Neuron (in vitro differentiated cells): ENCODE measurements around the gene HSPH1.
"Not testable (repeated sequence)": the region's sequence is repeated elsewhere in the genome, so short reads cannot be mapped to it uniquely, and the experiment has no call there.

Experiments used
- H2AFZ ChIP-seq: one replicate; pipeline ENCODE4 v1.6.1; 2013; ENCODE audit warnings: low read depth, mild to moderate bottlenecking, inconsistent platforms, low read length, moderate library complexity
- H3K27me3 ChIP-seq: one replicate; pipeline ENCODE4 v1.6.1; 2013; ENCODE audit warnings: low read length; ENCODE audit not compliant: insufficient read depth
- H3K36me3 ChIP-seq: one replicate; pipeline ENCODE4 v1.6.1; 2013; ENCODE audit warnings: low read length; ENCODE audit not compliant: insufficient read depth
- H3K4me1 ChIP-seq: one replicate; pipeline ENCODE4 v1.6.1; 2013; ENCODE audit warnings: low read length; ENCODE audit not compliant: insufficient read depth
- H3K4me3 ChIP-seq: 2 replicates; pipeline ENCODE4 v1.5.1; 2013; ENCODE audit warnings: mild to moderate bottlenecking, low read length, moderate library complexity
- H3K9me3 ChIP-seq: one replicate; pipeline ENCODE4 v1.6.1; 2013; ENCODE audit warnings: low read length

HSPH1 gene

DNA sequence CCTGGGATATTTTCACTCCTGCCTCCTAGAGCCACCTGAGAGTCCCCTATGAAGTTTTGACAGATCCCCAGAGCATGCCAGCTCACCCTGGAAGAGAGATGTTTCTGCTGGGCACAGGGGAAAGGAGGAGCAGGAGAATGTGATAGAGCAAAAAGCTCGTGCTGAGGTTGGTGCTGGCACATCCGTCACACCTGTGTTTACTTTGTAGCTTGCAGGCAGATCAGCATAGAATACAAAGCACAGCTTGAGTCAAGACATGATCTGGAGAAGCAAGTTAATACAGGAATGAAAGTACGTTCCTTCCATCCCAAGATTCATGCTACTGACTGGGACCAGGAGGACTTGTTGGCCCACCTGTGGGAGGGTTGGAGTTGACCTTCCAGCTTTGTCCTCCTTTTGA, 46.1 kb downstream of the HSPH1 start:
- Histone ChIP-seq H3K27me3 (peaks cover 7% of the 10 kb centered on the region), H3K4me3 (no peak overlapping the region), H3K9me3 (no peaks in the 10 kb centered on the region), H2AFZ (no peak overlapping the region), H3K36me3 (no peaks in the 10 kb centered on the region), H3K4me1 (peaks cover 4% of the 10 kb centered on the region)

DNA sequence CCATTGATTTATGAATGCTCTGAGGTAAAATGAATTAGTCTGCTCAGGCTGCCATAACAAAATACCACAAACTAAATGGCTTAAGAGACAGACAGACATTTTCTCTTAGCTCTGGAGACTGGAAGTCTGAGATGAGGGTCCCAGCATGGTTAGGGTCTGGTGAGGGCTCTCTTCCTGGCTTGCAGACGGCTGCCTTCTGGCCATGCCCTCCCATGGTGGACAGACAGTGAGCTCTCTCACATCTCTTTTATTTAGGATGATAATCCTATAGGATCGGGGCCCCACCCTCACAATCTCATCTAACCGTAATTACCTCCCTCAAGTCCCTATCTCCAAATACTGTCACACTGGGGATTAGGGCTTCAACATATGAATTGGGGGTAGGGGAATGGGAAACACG, 47.1 kb downstream of the HSPH1 start:
- Histone ChIP-seq H3K4me1 (no peaks in the 10 kb centered on the region), H3K9me3 (no peaks in the 10 kb centered on the region), H3K27me3 (peaks cover 7% of the 10 kb centered on the region), H3K36me3 (no peaks in the 10 kb centered on the region), H3K4me3 (no peak overlapping the region), H2AFZ (no peak overlapping the region)

DNA sequence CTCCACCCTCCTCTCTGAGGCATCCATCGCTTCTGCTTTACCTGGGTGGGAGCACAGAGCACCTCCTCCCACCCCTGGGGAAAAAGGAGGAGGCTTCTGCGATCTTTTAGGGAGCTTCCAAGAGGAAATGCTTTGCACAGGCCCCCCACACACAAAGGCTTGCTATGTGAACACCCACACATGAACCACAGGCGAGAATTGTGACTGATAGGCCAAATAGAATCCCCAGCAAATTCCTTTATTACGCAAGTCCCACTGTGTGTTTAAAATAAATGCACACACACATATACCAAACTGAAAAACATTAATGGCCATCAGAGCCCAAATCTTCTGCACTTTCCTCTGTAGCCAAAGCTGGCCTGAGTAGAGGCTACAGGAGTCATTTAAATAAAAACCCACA, 50.6 kb downstream of the HSPH1 start:
- Histone ChIP-seq H3K4me1 (no peaks in the 10 kb centered on the region), H3K9me3 (no peaks in the 10 kb centered on the region), H3K4me3 (no peak overlapping the region), H3K36me3 (no peaks in the 10 kb centered on the region), H3K27me3 (peaks cover 5% of the 10 kb centered on the region), H2AFZ (no peak overlapping the region)

DNA sequence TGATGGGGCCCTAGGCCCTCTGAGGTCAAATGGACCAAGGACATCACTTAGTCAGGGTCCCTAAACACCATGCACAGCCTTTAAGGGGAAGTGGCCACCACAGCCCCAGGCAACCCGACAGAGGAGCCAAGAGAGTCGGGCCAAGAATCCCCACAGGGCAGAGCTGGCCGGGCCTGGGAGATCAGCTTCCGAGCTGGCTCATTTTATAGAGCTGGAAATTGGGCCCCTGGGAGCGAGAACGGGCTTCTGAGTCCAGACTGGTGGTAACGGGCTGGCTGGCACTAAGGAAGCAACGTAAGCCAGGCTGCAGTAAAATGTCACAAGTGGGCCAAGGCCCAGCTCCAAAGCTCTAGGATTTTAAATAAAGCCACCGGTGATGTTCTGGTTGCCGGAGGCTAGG, 51.1 kb downstream of the HSPH1 start:
- H2AFZ ChIP-seq: no peak overlapping the region
- H3K9me3 ChIP-seq: no peaks in the 10 kb centered on the region
- H3K36me3 ChIP-seq: no peaks in the 10 kb centered on the region
- H3K4me3 ChIP-seq: no peak overlapping the region
- no peaks in the 10 kb centered on the region for H3K4me1 ChIP-seq
- H3K27me3 ChIP-seq: peaks cover 5% of the 10 kb centered on the region

DNA sequence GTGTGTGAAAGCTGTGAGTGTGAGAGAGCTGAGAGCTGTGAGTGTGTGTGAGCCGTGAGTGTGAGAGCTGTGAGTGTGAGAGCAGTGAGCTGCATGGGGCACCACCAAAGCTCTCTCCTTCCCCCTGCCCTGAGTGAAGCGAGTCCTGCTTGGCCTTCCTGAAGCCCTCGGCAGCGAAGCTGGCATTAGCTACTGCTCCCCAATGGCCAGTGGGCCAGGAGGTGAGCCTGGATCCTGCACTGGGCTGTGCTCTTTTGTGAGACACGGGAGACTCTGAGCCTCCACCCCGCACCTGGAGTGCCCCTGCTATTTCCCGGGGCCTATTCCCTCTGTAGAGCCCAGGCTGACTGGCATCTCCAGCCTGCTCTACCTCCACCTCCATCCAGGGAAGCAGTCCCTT, 51.5 kb downstream of the HSPH1 start:
- Histone ChIP-seq H3K9me3 (no peaks in the 10 kb centered on the region), H3K27me3 (peaks cover 5% of the 10 kb centered on the region), H3K4me1 (no peaks in the 10 kb centered on the region), H3K36me3 (no peaks in the 10 kb centered on the region), H3K4me3 (no peak overlapping the region), H2AFZ (no peak overlapping the region)

DNA sequence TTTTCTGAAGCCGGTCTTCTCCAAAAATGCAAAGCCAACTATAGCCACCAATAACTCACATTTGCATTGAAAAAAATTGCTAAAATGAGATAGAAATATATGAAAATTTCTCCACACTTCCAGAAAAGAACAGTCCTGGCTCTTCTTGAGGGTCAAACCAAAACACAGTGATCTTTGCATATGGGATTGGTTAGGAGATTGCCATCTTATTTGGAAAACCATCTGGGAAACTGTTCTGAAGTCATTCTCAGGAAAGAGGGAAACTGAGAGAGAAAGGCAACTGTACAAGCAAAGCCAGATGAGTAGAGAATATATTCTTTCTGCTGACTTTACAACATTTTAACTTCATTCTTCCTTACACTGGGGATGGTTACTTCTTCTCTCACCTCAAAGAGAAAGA, 54.6 kb downstream of the HSPH1 start:
- Histone ChIP-seq H3K4me1 (no peaks in the 10 kb centered on the region), H3K27me3 (peaks cover 2% of the 10 kb centered on the region), H2AFZ (no peak overlapping the region)

DNA sequence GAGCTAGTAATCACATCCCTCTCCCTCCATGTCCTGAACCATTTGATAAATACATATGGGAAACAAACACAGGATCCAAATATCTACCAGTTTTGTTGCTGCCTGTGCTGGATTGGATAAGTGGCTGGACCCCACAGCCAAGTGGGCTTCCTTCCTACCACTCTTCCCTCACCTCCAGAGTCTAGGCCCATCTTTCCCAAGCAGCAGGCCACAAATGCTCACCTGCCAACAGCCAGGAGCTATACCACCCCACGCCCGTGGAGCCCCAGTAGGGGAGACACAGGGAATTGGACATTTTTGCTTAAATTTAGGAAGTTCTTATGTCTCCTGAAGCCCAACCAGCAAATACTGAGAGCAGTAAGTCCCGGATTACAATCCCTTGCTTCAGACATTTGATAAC, 55.8 kb downstream of the HSPH1 start:
- Histone ChIP-seq H3K27me3 (peaks cover 2% of the 10 kb centered on the region), H3K4me3 (no peak overlapping the region), H3K36me3 (no peaks in the 10 kb centered on the region), H3K4me1 (no peaks in the 10 kb centered on the region), H3K9me3 (no peaks in the 10 kb centered on the region), H2AFZ (no peak overlapping the region)

More for the DNA sequence above, 54.6 kb downstream of the HSPH1 start:
- H3K36me3 ChIP-seq: no peaks in the 10 kb centered on the region
- no peaks in the 10 kb centered on the region for H3K9me3 ChIP-seq
- H3K4me3 ChIP-seq: no peak overlapping the region

DNA sequence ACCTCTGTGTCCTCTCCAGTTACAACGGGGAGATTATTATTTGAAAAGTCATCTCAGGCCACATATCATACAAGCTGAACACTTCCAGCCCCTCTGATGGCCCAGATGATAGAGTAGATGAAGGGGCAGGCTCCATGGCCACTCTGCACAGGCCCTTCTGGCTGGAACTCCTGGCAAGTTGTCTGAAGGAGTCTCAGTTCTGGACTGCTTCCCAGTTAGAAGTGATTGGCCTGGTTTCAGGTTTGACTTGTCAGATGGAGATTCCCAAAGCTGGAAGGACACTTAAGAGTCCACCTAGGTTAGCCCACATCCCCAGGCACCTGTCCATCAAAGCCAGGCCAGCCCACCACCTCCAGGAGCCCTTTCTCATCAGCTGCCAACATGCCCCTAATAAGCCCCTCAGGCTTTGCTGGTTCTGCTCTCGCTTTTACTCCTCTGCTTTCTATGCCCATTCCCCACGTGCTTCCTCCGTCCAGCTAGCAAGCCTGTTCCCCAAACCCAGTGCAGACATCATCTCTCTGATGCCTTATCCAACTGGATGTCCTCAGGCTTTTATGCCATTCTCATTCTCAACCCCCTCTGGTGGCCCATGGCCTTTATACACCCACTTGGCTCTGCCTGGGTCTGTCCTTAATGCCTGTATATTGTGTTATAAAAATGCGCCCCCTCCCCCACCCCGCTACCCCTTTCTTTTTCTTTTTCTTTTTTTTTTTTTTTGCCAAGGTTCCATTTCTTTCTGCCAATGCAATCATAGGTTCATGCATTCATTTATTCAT, 56.5 kb downstream of the HSPH1 start:
- Histone ChIP-seq H3K36me3 (no peaks in the 10 kb centered on the region), H3K4me1 (no peaks in the 10 kb centered on the region), H3K4me3 (no peak overlapping the region), H3K9me3 (no peaks in the 10 kb centered on the region), H3K27me3 (peaks cover 2% of the 10 kb centered on the region), H2AFZ (no peak overlapping the region)

DNA sequence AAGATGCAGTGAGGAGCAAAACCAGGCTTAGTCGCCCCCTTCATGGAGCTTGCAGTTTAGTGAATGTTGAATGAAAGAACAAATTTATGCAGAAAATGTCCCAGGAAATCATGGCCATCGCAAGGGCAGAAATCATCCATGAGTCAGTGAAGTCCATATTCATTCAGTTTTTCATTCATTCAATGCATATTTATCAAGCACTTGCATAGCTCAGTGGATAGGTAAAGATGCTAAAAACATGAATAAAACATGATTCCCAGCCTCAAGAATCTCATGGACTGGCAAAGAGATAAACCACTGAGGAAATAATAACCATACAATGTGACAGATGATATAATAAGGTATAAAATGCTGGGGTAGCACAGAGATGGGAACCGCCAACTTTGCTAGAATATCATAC, 58.8 kb downstream of the HSPH1 start:
- Histone ChIP-seq H3K9me3 (no peaks in the 10 kb centered on the region), H2AFZ (no peak overlapping the region), H3K4me1 (no peaks in the 10 kb centered on the region), H3K36me3 (no peaks in the 10 kb centered on the region), H3K27me3 (no peaks in the 10 kb centered on the region), H3K4me3 (no peak overlapping the region)

DNA sequence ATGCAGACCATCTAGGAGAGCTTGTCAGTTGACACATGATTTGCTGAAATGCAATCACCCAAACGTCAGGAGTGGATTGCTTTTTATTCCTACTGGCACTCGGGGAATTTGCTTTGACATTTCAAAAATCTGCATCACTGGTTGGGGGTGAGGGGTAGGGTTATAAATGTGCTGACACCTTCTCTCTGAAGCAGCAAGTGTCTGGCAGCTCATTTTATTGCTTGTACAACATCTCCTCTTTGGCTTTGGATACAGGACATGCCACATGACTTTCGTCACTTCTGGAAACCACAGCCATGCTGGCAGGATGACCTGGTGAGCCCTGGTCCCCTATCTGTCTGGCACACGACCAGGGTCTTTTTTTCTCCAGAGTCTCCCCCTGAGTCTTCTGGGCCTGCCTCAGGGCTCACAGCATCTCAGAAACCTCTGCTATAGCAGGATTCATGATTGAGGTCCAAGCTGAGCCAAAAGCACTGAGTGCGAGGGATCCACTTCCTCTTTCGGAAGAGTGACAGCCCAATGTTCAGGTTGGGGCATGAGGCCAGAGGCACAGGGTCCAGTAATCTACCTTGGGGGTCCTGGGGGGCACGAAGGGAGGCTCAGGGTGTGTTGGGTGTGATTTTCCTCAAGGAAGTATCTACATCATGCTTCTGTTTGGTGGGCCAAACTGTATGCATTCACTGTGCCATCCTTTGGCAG, 60.1 kb downstream of the HSPH1 start:
- H3K4me1 ChIP-seq: no peaks in the 10 kb centered on the region
- no peak overlapping the region for H2AFZ ChIP-seq
- H3K9me3 ChIP-seq: no peaks in the 10 kb centered on the region
- H3K36me3 ChIP-seq: no peaks in the 10 kb centered on the region
- H3K4me3 ChIP-seq: no peak overlapping the region
- no peaks in the 10 kb centered on the region for H3K27me3 ChIP-seq

DNA sequence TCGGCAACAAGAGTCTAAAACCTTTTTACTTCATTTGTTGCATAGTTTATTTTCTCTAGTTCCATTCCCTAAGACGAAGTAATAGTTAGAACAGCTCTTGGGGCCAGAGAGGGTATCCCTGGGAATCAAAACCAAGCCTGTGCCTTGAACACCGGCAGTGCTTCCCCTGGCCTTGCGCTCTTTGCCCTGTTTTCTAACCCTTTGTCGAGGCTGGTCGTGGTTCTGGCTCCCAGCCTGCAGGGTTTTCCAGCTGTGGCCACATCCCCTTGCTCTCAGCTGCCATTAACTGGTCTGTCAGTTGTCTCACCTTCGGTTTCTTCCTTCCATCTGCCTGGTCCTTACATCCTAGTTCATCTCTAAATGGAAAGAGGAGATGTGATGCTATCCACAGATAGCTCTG, 61.0 kb downstream of the HSPH1 start:
- no peak overlapping the region for H2AFZ ChIP-seq
- H3K36me3 ChIP-seq: no peaks in the 10 kb centered on the region
- H3K4me3 ChIP-seq: no peak overlapping the region
- H3K4me1 ChIP-seq: no peaks in the 10 kb centered on the region
- no peaks in the 10 kb centered on the region for H3K27me3 ChIP-seq
- no peaks in the 10 kb centered on the region for H3K9me3 ChIP-seq

DNA sequence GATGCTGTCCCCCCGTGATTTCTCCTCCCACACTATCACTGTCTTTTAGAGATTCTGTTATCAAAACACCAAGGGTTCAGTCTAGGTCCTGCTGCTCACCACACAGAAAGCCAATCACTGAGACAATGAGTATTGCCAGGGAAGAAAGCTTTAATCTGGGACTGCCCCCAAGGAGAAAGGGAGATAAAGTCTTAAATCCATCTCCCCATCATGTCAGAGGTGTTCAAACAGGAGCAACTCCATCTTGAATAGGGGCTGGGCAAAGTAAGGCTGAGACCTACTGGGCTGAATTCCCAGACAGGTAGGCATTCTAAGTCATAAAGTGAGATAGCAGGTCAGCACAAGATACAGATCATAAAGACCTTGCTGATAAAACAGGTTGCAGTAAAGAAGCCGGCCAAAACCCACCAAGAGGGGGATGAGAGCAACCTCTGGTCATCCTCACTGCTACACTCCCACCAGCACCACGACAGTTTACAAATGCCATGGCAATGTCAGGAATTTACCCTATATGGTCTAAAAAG, 63.7 kb downstream of the HSPH1 start:
- not testable (repeated sequence) for H3K4me3 ChIP-seq, H3K9me3 ChIP-seq, H3K36me3 ChIP-seq, H3K27me3 ChIP-seq, H2AFZ ChIP-seq
- H3K4me1 ChIP-seq: peaks cover 21% of the 10 kb centered on the region

DNA sequence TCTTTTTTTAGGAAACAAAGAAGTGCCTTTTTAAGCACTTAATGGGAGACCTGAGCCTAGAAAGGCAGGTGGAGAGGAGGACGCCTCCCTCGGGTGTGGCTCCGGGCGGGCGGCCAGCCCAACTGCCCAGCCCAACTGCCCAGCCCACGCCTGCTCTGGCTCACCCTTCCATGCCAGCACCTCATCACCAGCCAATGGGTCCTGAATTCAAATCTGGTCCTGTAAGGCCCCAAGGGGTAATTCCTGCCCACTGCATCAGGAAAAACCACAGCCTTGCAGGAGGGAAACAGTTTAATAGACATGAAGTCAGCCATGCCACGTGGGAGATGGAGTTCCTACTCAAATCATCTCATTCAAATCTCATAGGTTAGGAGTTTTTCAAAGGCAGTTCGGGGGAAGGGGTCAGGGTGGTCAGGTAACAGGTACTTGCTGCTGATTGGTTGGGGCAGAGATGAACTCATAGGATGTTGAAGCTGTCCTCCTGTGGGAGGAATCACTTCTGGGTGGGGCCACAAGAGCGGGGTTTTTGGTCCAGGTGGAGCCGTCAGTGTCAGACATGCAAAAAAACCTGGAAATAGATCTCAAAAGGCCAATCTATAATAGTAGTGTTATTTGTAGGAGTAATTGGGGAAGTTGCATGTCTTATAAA, 64.9 kb downstream of the HSPH1 start:
- Histone ChIP-seq H3K27me3 (no peaks in the 10 kb centered on the region), H3K36me3 (no peaks in the 10 kb centered on the region), H3K4me1 (peaks cover 25% of the 10 kb centered on the region), H2AFZ (no peak overlapping the region), H3K4me3 (no peak overlapping the region), H3K9me3 (no peaks in the 10 kb centered on the region)
